ENCODE results near the gene SNX18.
"Not testable (repeated sequence)": the region's sequence is repeated elsewhere in the genome, so short reads cannot be mapped to it uniquely, and the experiment has no call there.

SNX18 gene

GRCh38 chr5:54520438-54520846 lies 2.9 kb downstream of the SNX18 start:
- DNase-seq (ENCODE audit: low read depth) = no peak

DNA sequence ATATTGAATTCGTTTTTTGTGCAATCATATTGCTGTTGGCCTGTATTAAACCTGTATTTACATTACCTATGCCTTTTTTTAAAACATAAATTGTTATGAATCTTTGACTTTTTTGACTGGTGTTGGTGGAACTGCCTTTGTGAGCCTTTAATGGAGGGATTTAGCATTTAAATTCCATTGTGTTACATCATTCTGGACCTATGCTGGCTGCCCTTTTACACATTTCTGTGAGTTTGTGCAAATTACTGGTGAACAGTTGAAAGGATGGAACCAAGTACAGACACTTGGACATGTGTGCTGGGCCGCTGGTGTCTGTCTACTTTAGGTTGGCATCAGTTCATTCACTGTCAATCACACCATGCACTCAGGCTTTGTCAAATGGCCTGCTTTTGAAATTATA lies 3.4 kb downstream of the SNX18 start:
- DNase-seq (ENCODE audit: low read depth) = no peak

DNA sequence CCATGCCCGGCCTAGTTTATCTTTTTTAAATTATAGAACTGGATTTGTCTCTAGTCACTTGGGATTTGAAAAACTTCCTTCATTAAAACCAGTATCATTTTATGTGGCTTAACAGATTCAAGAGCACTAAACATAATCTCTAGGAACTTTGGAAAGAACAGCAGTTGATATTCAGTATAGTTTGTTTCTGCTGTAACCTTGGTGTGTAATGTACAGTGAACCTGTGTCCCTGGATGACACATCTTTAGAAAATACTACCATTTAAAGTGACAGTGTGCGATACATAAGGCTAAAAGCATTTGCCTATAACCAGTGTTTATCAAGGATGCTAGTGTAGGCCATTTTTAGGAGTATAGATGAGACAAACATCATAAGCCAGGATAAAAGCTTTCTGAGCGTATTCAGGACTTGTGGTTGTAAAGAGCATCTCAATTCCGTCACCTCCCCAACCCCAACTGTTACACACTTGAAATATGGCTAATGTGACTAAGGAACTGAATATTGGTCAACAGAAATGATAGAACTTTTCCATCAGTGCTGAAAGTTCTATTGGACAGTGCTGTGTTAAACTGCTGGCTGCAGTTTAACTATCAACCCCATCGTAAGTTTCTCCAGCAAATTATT lies 4.4 kb downstream of the SNX18 start:
- no peak for DNase-seq (ENCODE audit: low read depth)

- DNase-seq (ENCODE audit: low read depth) = no peak
Observed at GRCh38 chr5:54523534-54523933, 6.0 kb downstream of the SNX18 start.

DNA sequence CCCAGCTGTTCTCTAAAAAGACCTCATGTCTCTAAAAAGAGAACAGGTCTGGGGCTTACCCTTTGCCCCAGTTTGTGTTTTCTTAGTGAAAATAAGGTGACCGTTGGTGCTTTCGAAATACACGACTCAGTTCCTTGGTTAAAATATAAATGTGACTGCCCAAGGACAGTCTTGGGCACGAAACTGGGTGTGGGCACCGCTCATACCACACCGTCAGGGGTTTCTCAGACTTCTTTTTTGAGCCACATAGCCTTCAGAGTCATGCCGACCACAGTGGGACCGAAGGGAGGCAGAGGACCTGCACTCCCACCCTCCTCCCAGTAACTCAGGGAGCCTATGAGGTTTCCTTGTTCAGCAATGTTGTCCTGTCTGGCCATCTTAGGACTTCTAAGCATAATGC lies 6.5 kb downstream of the SNX18 start:
- DNase-seq (ENCODE audit: low read depth) = no peak

- no peak for DNase-seq (ENCODE audit: low read depth)
Observed at GRCh38 chr5:54524704-54525103, 7.1 kb downstream of the SNX18 start.

DNA sequence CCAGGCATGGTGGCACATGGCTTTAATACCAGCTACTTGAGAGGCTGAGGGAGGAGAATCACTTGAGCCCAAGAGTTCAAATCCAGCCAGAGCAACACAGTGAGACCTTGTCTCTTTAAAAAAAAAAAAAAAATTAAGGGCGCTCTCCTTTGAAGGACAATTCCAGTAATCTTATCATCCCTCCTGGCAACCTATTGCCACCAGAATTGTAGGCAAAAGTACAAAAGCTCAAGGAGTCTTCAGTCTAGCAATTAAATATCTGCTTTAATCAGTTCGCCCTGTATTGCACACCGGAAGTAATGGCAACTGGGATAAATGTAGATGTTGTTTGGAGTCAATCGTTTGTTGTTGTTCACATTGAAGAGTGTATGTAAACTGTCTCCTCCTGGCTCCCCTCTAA lies 7.7 kb downstream of the SNX18 start:
- no peak for DNase-seq (ENCODE audit: low read depth)

- DNase-seq (ENCODE audit: low read depth) = no peak
Observed at GRCh38 chr5:54525692-54526091, 8.1 kb downstream of the SNX18 start.

- no peak for DNase-seq (ENCODE audit: low read depth)
Observed at GRCh38 chr5:54526604-54527288, 9.2 kb downstream of the SNX18 start.

- no peak for DNase-seq (ENCODE audit: low read depth)
Observed at GRCh38 chr5:54528633-54529209, 11.2 kb downstream of the SNX18 start.

GRCh38 chr5:54529565-54529964 lies 12.0 kb downstream of the SNX18 start:
- no peak for DNase-seq (ENCODE audit: low read depth)

GRCh38 chr5:54531546-54531945 lies 14.0 kb downstream of the SNX18 start:
- no peak for DNase-seq (ENCODE audit: low read depth)

DNA sequence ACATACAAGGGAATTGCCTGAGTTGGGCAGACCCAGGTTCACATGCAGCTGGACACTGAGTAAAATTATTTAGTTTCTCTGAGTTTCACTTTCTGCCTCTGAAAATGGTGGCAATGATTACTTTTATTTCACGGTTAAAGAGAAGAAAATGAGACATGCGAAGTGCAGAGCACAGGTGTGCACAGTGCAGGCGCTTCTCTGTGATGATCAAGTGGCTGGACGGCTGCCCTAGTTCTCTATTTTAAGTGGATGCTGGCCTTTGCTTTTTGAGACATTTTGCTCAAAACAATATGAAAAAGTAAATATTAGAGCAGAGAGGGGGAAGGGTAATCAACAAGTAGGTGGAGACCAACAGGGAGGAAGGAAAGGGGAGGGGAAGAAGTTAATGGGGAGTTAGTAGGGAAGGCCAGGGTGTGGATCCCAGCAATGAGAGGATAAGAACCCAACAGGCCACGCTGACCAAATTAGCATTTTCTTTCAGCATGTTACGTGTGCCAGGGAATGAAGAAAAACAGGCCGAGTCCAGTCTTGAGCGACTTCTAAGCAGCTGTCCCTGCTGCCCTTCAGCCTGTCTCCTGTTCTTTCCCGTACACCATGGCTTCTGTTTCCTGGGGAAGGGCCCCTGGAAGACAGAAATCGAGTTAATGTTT lies 16.1 kb downstream of the SNX18 start:
- DNase-seq (ENCODE audit: low read depth) = no peak

DNA sequence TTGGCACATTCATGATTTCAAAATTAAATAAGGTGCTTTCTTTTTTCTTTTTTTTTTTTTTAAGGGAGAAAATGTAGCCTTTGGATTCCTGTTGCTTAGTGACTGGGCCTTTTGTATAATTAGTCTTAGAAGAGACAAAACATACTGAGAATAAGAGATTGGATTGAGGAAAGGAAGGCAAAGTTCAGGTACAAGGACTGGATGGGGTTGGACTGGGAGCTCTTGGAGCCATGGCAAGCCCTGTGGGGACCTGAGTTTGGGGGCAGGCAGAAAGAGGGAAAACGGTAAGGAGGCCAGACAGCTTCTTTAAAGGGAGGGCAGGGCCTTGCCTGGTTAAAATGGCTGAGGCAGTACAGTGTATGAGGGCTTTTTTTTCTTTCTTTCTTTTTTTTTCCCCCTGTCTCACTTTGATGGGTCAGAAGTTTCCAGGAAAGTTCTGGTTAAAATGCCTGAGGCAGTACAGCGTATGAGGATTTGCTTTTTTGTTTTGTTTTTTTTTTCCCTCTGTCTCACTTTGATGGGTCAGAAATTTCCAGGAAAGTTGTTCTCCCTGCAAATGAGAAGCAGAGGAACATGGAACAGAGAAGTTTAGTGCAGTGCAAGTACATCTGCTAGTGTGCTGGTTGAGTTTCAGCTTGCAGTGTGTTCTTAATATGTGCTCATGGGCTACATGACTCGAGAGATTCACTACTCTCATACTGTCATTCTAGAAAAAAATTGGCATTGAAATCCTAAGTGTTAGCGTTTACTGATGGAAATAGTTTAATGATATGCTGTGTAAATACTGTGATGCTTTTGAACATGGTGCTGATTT lies 16.8 kb downstream of the SNX18 start:
- DNase-seq (ENCODE audit: low read depth) = no peak

GRCh38 chr5:54535149-54535844 lies 17.7 kb downstream of the SNX18 start:
- no peak for DNase-seq (ENCODE audit: low read depth)

- DNase-seq (ENCODE audit: low read depth) = not testable (repeated sequence)
Observed at GRCh38 chr5:54536375-54536774, 18.8 kb downstream of the SNX18 start.

DNA sequence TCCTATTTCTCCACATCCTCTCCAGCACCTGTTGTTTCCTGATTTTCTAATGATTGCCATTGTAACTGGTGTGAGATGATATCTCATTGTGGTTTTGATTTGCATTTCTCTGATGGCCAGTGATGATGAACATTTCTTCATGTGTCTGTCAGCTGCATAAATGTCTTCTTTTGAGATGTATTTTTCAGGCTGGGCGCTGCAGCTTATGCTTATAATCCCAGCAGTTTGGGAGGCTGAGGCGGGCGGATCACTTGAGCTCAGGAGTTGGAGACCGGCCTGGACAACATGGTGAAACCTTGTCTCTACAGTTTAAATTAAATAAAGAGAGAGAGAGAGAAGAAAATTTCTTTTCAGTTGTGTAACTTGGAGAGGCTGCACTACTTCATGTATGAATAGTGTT lies 19.3 kb downstream of the SNX18 start:
- not testable (repeated sequence) for DNase-seq (ENCODE audit: low read depth)

- DNase-seq (ENCODE audit: low read depth) = no peak
Observed at GRCh38 chr5:54537725-54538124, 20.2 kb downstream of the SNX18 start.

DNA sequence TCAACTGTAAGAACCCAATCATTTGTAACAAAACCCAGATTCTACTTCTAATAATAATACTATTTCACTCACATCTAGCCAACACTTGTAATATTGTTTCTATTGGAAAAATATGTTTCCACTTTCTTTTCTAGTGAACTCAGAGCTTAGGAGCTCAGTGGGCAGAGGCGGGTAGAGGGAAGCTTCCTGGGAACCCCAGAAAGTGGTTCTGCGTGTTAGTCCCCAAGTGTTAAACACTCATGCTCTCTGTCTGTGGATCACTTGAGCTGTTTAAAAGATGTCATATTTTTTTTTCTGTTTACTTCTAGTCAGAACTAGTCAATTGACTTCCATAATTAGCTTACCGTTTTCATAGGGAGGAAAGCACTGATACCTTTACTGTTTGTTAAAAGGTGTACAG lies 20.6 kb downstream of the SNX18 start:
- no peak for DNase-seq (ENCODE audit: low read depth)

DNA sequence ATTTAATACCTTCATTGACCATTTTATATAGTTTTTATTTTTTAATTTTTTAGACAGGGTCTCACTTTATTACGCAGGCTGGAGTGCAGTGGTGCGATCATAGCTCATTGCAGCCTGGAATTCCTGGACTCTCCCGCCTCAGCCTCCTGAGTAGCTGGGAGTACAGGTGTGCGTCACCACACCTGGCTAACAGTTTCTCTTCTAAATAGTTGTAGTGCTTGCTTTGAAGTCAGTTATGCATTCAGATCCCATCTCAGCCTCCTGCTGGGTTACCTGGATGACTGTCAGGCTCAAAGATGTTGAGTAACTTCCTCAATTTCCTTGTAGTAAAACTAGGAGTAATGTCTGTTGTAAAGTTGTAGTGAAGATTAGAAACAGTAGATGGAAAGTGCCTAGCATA lies 21.4 kb downstream of the SNX18 start:
- no peak for DNase-seq (ENCODE audit: low read depth)

GRCh38 chr5:54540286-54540685 lies 22.7 kb downstream of the SNX18 start:
- DNase-seq (ENCODE audit: low read depth) = no peak

Measured in stimulated activated CD8-positive, alpha-beta memory T cell treated with anti-CD3 and anti-CD28 coated beads, Interleukin-15, amount 100 ng/mL, for 24 hours (primary cell).